ENCODE data around the gene ENG.

Gene ENG

DNA sequence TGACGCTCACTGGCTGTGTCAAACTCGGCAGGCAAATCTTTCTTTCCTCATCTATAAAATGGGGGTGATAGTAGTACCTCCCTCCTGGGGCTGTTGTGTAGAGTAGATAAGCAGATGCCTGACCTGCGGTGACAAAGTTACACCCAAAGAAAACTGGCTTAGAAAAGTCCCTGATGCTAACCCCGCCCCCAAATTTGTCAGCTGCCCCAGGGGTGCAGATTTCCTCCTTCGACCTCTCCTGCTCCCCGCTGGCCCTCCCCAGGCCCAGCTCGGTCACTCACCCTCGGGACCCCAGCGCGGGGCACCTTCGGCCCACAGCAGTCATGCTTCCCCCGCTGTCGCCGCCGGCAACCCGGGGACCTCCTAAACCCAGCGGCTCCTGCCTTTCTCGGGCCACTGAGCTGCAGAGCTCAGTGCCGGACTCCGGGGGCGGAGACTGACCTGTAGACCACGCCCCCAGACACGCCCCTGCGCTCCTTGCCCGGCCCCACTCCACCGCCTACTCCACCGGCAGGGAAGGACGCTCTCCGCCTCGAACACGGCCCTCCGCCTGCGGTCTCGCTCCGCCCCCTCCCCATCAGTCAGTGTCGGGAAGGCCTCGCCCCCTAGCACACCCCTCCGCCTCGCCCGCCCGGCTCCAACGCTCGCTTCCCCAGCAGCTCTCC, 83.4 kb downstream of the ENG start:
- peak; percentile 97 for DNase-seq

DNA sequence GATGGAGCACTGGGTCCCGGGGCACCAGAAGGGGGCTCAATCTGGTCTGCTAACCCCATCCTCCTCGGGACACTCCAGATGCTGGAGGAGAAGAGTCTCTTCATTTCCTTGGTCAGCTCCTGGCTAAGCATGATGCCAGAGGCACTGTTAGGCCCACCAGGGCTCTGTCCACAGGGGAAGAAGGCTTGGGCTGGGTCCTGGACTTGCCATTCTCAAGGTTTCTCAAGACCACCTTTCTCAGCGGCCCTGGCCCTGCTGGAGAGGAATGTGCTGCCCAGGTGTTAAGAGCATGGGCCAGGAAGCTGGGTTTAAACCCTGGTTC, 83.9 kb downstream of the ENG start:
- DNase-seq: no peak

DNA sequence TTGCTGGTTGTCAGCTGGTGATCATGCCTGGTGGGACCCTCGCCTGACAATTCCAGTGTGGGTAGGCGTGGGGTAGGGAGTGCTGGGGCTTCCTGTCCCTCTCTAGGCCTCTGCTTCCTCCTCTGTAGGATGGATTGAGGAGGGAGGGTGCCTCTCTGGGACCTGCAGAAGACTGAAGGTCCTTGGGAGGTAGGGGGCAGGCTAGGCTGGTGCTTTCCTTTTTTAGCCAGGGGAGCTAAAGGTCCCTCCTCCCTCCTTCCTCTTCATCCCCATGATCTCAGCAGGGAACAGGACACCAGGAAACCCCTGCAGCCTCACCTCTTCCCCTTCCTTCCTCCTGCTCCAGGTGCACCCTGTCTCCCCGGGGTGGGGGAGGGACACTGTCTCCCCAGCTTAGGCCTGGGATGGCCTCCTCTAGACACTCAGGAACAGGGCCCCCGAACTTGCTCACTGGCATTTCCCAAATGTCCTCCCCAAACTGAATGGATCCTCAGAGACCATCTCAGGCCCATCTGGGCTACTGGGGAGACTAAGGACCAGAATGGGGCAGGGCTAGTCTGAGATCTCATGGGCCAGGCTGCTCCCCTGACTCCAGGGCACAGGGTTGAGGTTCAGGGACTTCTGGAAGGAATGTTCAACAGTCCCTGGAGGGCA, 84.4 kb downstream of the ENG start:
- DNase-seq: no peak

DNA sequence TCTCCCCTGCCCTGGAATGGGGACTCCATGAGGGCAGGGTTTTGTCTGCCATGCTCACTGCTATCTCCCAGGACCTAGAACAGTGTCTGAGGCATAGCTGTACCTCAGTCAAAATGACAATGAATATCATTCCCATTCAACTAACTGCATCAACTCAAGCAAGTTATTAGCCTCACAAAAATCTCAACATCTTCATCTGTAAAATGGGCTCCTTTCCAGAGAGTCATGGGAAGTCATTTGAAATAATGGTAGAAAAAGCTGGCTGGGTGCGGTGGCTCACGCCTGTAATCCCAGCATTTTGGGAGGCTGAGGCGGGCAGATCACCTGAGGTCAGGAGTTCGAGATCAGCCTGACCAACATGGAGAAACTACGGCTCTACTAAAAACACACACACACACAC, 85.4 kb downstream of the ENG start:
- DNase-seq: no peak

DNA sequence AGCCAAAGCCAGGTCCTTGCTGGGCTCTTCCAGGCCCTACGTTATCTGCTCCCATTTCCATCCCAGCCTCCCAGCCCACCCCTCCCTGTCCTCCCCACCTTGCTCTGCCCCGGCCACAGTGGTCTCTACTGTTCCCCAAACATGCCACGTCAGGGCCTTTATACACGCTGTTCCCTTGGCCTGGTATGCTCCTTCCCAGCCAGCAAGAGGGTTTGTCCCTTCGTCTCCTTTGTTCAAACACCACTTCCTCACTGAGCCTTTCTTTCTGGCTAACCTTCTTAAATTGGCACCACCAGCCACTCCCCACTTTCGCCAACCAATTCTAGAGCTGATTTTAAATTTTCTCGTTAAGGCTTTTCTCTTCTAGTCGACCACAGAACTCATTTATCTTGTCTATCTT, 85.8 kb downstream of the ENG start:
- no peak for DNase-seq

DNA sequence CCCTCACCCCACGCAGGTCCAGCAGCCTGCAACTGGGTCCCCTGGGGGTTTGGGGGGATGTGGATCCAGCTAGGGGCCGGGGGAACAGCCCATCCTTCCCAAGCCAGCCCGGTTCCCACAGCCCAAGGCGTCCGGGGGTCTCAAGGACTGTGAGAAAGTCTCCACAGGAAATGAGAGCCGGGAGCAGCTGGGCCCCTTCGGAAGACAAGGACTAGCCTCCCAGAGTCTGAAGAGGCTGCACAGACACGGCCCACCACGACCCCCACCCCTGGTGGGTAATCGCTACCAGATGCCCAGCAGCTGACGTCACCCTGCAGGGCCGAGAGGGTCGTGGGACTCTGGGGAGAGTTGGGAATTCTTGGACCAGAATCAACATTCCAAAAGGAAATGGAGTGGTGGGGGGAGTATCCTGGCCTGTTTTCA, 86.5 kb downstream of the ENG start:
- DNase-seq: no peak

DNA sequence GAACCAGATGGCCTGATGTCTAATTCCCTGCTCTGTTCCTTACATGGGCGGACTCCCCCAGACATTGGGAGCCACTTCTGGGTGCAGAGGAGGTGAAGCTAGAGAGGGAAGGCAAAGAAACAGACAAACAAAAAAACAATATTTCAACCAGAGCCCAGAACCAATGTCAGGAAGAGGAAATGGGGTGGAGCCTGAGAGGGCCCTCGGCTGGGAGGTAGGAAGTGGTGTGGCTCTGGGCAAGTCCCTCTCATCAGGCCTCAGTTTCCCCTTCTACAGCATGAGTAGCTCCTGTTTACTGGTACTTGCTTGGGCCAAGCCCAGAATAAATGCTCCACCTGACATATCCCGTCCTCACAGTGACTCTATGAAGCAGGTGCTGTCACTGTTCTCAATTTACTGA, 87.0 kb downstream of the ENG start:
- DNase-seq: no peak

DNA sequence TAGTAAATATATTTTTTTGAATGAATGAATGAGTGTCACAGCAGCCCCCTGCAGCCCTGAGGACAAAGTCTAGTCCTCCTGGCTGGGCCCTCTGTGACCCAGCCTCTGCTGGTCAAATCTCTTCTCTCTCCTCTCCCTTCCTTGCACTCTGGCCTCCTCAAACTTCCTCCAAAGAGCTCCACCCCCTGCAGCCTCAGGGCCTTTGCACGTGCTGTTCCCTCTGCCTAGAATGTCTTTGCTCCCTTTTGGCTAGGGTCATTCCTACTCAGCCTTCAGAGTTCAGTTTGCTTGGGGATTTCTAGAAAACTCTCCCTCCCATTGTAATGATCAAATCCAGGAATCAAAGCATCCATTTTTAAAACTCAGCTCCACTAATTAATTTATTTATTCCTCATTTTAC, 89.0 kb downstream of the ENG start:
- DNase-seq: no peak

Data from CD4-positive, alpha-beta T cell treated with Interleukin-12 subunit alpha and Interleukin-12 subunit beta, for 1 hour (primary cell).